Esophagus squamous epithelium (tissue), 5 donors: Measurements from ENCODE around the gene LMO2. TPM values are rescaled to one million over a fixed set of nuclear protein-coding genes. Genes with fewer than 3 reads are reported as not detected.
A peak's percentile ranks its signal among the peaks of the same experiment; 100 is the strongest.

Experiments used
- DNase-seq: peaks from one replicate; lab custom pipeline; 2025; lab: John Stamatoyannopoulos, UW
- H3K27ac ChIP-seq, 4 donors: fragments of 200-600 bp; sonication (generic); one replicate each; pipeline ENCODE4 v1.5.1; 2016 to 2019; ENCODE audit warnings: mild to moderate bottlenecking in 1 of 4
- H3K27me3 ChIP-seq, 4 donors: fragments of 200-600 bp; sonication (generic); 1 replicate in 3 of 4; 2 replicates in 1 of 4; pipeline versions ENCODE4 v1.5.1 to v1.6.0; 2017 to 2021; ENCODE audit warnings: antibody characterized with exemption in 1 of 4
- H3K36me3 ChIP-seq, 3 donors: fragments of 200-600 bp; sonication (generic); one replicate each; pipeline ENCODE4 v1.5.1; 2016 to 2019
- H3K4me1 ChIP-seq, 3 donors: fragments of 200-600 bp; sonication (generic); one replicate each; pipeline ENCODE4 v1.5.1; 2017 to 2019
- H3K4me3 ChIP-seq, 4 donors: fragments of 200-600 bp; sonication (generic); 1 replicate in 3 of 4; 2 replicates in 1 of 4; pipeline ENCODE4 v1.5.1; 2016 to 2019; ENCODE audit warnings: mild to moderate bottlenecking in 2 of 4, moderate library complexity in 1 of 4
- H3K9me3 ChIP-seq, 3 donors: fragments of 200-600 bp; sonication (generic); one replicate each; pipeline ENCODE4 v1.5.1; 2016 to 2019
- CTCF ChIP-seq, 6 experiments: fragments of 450-650 bp in 4 of 6; fragments of 200-600 bp in 2 of 6; sonication (generic) in 2 of 6; IDR thresholded peaks; one replicate each; pipeline ENCODE4 v1.5.1; 2016 to 2019; ENCODE audit warnings: antibody characterized with exemption in 6 of 6, mild to moderate bottlenecking in 4 of 6, moderate library complexity in 4 of 6
- POLR2A ChIP-seq, 4 donors: fragments of 450-650 bp; IDR thresholded peaks; one replicate each; pipeline ENCODE4 v1.6.1; 2017; ENCODE audit warnings: antibody characterized with exemption in 4 of 4, mild to moderate bottlenecking in 4 of 4, moderate library complexity in 3 of 4
- WGBS, 2 donors: methylation state at CpG; one replicate each; pipeline ENCODE4 v1.1.5; 2018; 5-methylcytosine and 5-hydroxymethylcytosine counted together
- intact Hi-C: fragments of 100-400 bp; cut with DNase I; formaldehyde crosslinking; loops from one replicate; pipeline ENCODE4 v1.15.0; 2022
- total RNA-seq, 4 donors: library from RNA; depleted of rRNA; stranded (reverse); fragments of >200 nt; gene quantifications; one replicate each; pipeline ENCODE4 v1.1.0, GENCODE V29; 2016
- donor health status: DM: yes; HTN: yes; CAD: no.

Gene LMO2
- total RNA-seq, 4 donors from 2014 or later, result 7.0 to 18.9 (median 13.3) TPM

- no peaks in the 10 kb centered on the region for H3K9me3 ChIP-seq
- peaks cover 8 to 22% (median 9%) of the 10 kb centered on the region in 3 donors for H3K4me1 ChIP-seq
- intact Hi-C loops, result no loop called here
- WGBS, 2 donors, result 6 to 13% methylated on average over 12 to 17 of the region's 68 CpGs
- peak overlapping the region; percentile 50 to 83 (median 60) for H3K4me3 ChIP-seq
- peak overlapping the region; percentile 66 to 91 (median 82) for H3K27ac ChIP-seq
- DNase-seq, result no peak
- no peak for TF ChIP-seq POLR2A (IDR thresholded peaks at IDR 0.05)
- no peak for TF ChIP-seq CTCF (IDR thresholded peaks at IDR 0.05)
- peaks cover 0 to 79% (median 0%) of the 10 kb centered on the region in 4 donors for H3K27me3 ChIP-seq
- H3K36me3 ChIP-seq, result no peaks in the 10 kb centered on the region
These were observed 23.0 kb downstream of the LMO2 start for GRCh38 chr11:33868647-33869461.

- Histone ChIP-seq H3K4me1 (peaks cover 9 to 28% (median 11%) of the 10 kb centered on the region in 3 donors), H3K4me3 (peak overlapping the region; percentile 50 to 83 (median 60)), H3K9me3 (no peaks in the 10 kb centered on the region), H3K27me3 (peaks cover 0 to 78% (median 0%) of the 10 kb centered on the region in 4 donors), H3K36me3 (peaks cover 0 to 5% (median 0%) of the 10 kb centered on the region in 3 donors), H3K27ac (peak overlapping the region in 3 of 4 donors; percentile 77 to 91 (median 88))
- TF ChIP-seq CTCF (IDR thresholded peaks at IDR 0.05), result no peak
- no peak for TF ChIP-seq POLR2A (IDR thresholded peaks at IDR 0.05)
- no peak for DNase-seq
- intact Hi-C loops, result no loop called here
- 47 to 51% methylated on average over 7 of the region's 7 CpGs for WGBS, 2 donors
These were observed 23.8 kb downstream of the LMO2 start for GRCh38 chr11:33867996-33868646.

GRCh38 chr11:33867561-33867960 is 24.3 kb downstream of the LMO2 start:
- no peak for DNase-seq
- TF ChIP-seq POLR2A (IDR thresholded peaks at IDR 0.05) (no peak), CTCF (IDR thresholded peaks at IDR 0.05) (no peak)
- no peaks in the 10 kb centered on the region for H3K9me3 ChIP-seq
- H3K27ac ChIP-seq, result peak overlapping the region in 3 of 4 donors; percentile 77 to 91 (median 88)
- H3K36me3 ChIP-seq, result peaks cover 0 to 5% (median 0%) of the 10 kb centered on the region in 3 donors
- peak overlapping the region in 3 of 4 donors; percentile 53 to 83 (median 68) for H3K4me3 ChIP-seq
- WGBS, 2 donors, result 33 to 63% methylated on average over 1 of the region's 1 CpG
- H3K4me1 ChIP-seq, result peaks cover 9 to 33% (median 16%) of the 10 kb centered on the region in 3 donors
- peaks cover 0 to 73% (median 0%) of the 10 kb centered on the region in 4 donors for H3K27me3 ChIP-seq
- intact Hi-C loops, result no loop called here

- Histone ChIP-seq H3K27me3 (peaks cover 0 to 71% (median 0%) of the 10 kb centered on the region in 4 donors), H3K36me3 (peaks cover 0 to 5% (median 0%) of the 10 kb centered on the region in 3 donors), H3K4me3 (peak overlapping the region in 2 of 4 donors; percentile 68 to 83), H3K9me3 (no peaks in the 10 kb centered on the region), H3K4me1 (peaks cover 9 to 40% (median 20%) of the 10 kb centered on the region in 3 donors), H3K27ac (peak overlapping the region in 1 of 4 donors; percentile 88)
- no peak for DNase-seq
- WGBS, 2 donors, result 71 to 92% methylated on average over 2 of the region's 2 CpGs
- intact Hi-C loops, result no loop called here
- TF ChIP-seq CTCF (IDR thresholded peaks at IDR 0.05), result no peak
- TF ChIP-seq POLR2A (IDR thresholded peaks at IDR 0.05), result no peak
These were observed 24.9 kb downstream of the LMO2 start for GRCh38 chr11:33866936-33867335.
